OCI-LY3 (cell line): Measurements from ENCODE around the gene FAM43A.
A peak's percentile ranks its signal among the peaks of the same experiment; 100 is the strongest.

ENCODE experiments used
- H2AFZ ChIP-seq: fragments of 200-600, 300-600 bp; shearing (Covaris generic); 2 replicates; pipeline ENCODE4 v1.6.0; 2014; ENCODE audit warnings: antibody characterized with exemption, low read depth, low read length
- H3K27ac ChIP-seq: fragments of 200-600, 300-600 bp; sonication (generic); 2 replicates; pipeline ENCODE4 v1.5.1; 2014; ENCODE audit warnings: mild to moderate bottlenecking, low read length, moderate library complexity, mixed read lengths
- H3K27me3 ChIP-seq: fragments of 200-600, 300-600 bp; sonication (generic); 2 replicates; pipeline ENCODE4 v1.6.1; 2014; ENCODE audit warnings: low read depth, low read length, mixed read lengths
- H3K36me3 ChIP-seq: fragments of 200-600, 300-600 bp; sonication (generic); replicated peaks from 2 replicates; pipeline ENCODE3; 2014; ENCODE audit warnings: low read depth, low read length, mixed read lengths
- H3K4me1 ChIP-seq: fragments of 300-600, 200-600 bp; sonication (generic); 2 replicates; pipeline ENCODE4 v1.6.1; 2014; ENCODE audit warnings: low read length, mixed read lengths
- H3K4me2 ChIP-seq: fragments of 200-600, 300-600 bp; sonication (generic); 2 replicates; pipeline ENCODE4 v1.6.1; 2014; ENCODE audit warnings: low read length, mixed read lengths
- H3K4me3 ChIP-seq: fragments of 300-600, 200-600 bp; sonication (generic); 2 replicates; pipeline ENCODE4 v1.5.1; 2014; ENCODE audit warnings: antibody characterized with exemption, mild to moderate bottlenecking, low read length, moderate library complexity
- H3K79me2 ChIP-seq: fragments of 300-600, 200-600 bp; shearing (Covaris generic); 2 replicates; pipeline ENCODE4 v1.6.1; 2014; ENCODE audit warnings: mild to moderate bottlenecking, low read length, mixed read lengths
- H3K9ac ChIP-seq: fragments of 300-600, 200-600 bp; shearing (Covaris generic); 2 replicates; pipeline ENCODE4 v1.6.0; 2014; ENCODE audit warnings: mild to moderate bottlenecking, low read length, moderate library complexity
- H3K9me3 ChIP-seq: fragments of 200-600, 300-600 bp; shearing (Covaris generic); 2 replicates; pipeline ENCODE4 v1.6.1; 2014; ENCODE audit warnings: low read length, mixed read lengths; ENCODE audit not compliant: insufficient read depth
- H4K20me1 ChIP-seq: fragments of 200-600, 300-600 bp; sonication (generic); 2 replicates; pipeline ENCODE4 v1.6.1; 2016; ENCODE audit warnings: low read length, mixed read lengths; ENCODE audit not compliant: insufficient read depth
- EZH2phosphoT487 ChIP-seq: fragments of 200-600 bp; shearing (Covaris generic); IDR thresholded peaks from 2 replicates; pipeline ENCODE4 v1.6.1; 2018; ENCODE audit warnings: antibody characterized with exemption, mixed run types, low read depth
- TF ChIP-seq, protein P1 (sequence below): fragments of 200-600, 300-600 bp; sonication (generic); IDR thresholded peaks from 2 replicates; pipeline ENCODE4 v1.5.1; 2014; ENCODE audit warnings: antibody characterized with exemption, low read length, low read depth

FAM43A gene

DNA sequence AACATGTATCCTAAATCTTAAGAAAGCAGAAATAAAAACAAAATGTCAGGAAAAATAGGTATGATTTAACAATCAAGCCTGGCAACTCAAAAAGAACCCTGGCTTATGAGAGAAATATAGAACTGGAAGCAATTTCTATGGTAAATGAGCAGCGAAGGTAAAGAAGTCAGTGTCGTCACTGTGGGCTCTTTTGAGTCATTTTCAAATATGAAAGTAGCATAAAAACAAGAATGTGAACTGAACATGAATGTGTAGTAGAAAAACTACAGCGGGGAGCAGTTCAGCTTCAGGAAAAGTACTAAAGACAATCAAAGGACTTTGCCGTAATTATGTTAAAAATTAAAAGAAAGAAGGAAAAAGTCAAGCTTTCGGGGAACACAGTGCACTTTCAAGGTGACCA, 31.2 kb upstream of the FAM43A start:
- TF ChIP-seq EZH2phosphoT487, result no peak
- TF ChIP-seq, protein P1, sequence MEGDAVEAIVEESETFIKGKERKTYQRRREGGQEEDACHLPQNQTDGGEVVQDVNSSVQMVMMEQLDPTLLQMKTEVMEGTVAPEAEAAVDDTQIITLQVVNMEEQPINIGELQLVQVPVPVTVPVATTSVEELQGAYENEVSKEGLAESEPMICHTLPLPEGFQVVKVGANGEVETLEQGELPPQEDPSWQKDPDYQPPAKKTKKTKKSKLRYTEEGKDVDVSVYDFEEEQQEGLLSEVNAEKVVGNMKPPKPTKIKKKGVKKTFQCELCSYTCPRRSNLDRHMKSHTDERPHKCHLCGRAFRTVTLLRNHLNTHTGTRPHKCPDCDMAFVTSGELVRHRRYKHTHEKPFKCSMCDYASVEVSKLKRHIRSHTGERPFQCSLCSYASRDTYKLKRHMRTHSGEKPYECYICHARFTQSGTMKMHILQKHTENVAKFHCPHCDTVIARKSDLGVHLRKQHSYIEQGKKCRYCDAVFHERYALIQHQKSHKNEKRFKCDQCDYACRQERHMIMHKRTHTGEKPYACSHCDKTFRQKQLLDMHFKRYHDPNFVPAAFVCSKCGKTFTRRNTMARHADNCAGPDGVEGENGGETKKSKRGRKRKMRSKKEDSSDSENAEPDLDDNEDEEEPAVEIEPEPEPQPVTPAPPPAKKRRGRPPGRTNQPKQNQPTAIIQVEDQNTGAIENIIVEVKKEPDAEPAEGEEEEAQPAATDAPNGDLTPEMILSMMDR, result no peak
- H3K36me3 ChIP-seq, result peaks cover 57% of the 10 kb centered on the region
- peaks cover 23% of the 10 kb centered on the region for H3K4me1 ChIP-seq
- H3K4me3 ChIP-seq, result peak overlapping the region; percentile 61
- no peak overlapping the region for H2AFZ ChIP-seq
- H3K27me3 ChIP-seq, result no peaks in the 10 kb centered on the region
- H3K79me2 ChIP-seq, result peaks cover 10% of the 10 kb centered on the region
- peak overlapping the region; percentile 71 for H3K27ac ChIP-seq
- peak overlapping the region; percentile 73 for H3K4me2 ChIP-seq
- peaks cover 7% of the 10 kb centered on the region for H4K20me1 ChIP-seq
- H3K9me3 ChIP-seq, result no peaks in the 10 kb centered on the region
- peak overlapping the region; percentile 29 for H3K9ac ChIP-seq

DNA sequence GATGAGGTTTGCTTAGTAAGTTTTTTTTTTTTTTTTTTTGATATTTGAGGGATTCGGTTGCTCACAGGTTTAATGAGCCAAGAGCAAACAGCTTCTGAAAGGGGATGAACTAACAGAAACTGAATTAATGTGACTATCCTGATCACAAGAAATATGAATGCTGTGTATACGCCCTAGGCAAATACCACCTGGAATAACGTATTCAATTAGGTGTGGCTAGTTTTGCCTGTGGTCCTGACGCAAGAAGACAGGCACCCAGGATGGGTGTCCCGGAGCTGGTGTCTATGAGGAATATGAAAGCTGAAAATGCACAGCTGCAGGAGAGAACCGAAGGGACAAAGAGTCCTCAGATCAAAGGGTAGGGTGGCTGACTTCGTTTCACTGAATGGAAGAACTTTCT, 28.2 kb upstream of the FAM43A start:
- H4K20me1 ChIP-seq, result peaks cover 7% of the 10 kb centered on the region
- H2AFZ ChIP-seq, result no peak overlapping the region
- no peak overlapping the region for H3K4me3 ChIP-seq
- no peak for TF ChIP-seq EZH2phosphoT487
- TF ChIP-seq, protein P1, result no peak
- H3K9ac ChIP-seq, result no peak overlapping the region
- no peak overlapping the region for H3K27ac ChIP-seq
- no peaks in the 10 kb centered on the region for H3K27me3 ChIP-seq
- no peaks in the 10 kb centered on the region for H3K9me3 ChIP-seq
- peaks cover 43% of the 10 kb centered on the region for H3K36me3 ChIP-seq
- peaks cover 10% of the 10 kb centered on the region for H3K79me2 ChIP-seq
- no peak overlapping the region for H3K4me2 ChIP-seq
- peaks cover 19% of the 10 kb centered on the region for H3K4me1 ChIP-seq

DNA sequence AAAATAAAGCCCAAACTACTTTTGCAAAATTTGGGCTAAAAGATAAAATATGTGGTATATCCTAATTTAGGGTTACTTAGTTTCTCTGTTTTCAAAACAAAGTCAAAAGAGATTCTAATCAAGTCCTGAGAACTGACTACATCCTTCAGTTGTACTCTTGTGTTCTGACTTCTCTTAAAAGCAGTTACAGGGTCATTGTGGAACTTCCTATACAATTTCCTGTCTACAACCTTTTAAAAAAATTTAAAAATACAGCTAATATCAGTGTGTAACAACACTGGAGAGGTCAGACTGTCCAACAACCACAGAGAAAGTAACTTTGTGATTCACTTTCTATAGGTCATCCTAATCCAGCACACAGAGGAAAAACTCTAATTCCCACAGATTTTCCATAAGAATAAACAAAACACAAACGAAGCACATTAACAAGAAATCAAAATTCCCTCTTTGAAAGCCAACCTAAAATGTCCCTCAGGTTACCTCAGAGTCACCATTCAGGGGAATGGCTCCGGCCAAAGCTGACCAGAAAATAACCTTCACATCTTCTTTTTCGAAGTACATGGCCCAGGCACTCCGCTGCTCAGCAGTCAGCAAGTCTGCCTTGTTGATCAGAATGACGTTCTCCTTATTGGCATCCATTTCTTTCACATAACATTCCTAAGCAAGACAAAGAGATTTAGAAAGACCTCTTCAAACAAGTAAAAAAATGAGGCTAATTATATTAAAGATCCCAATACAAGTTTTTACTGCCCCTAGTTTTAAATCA, 27.0 kb upstream of the FAM43A start:
- H3K79me2 ChIP-seq, result peaks cover 6% of the 10 kb centered on the region
- peaks cover 37% of the 10 kb centered on the region for H3K36me3 ChIP-seq
- no peak overlapping the region for H3K4me2 ChIP-seq
- H2AFZ ChIP-seq, result no peak overlapping the region
- H3K4me3 ChIP-seq, result no peak overlapping the region
- peaks cover 17% of the 10 kb centered on the region for H3K4me1 ChIP-seq
- H3K9me3 ChIP-seq, result no peaks in the 10 kb centered on the region
- no peaks in the 10 kb centered on the region for H3K27me3 ChIP-seq
- no peak for TF ChIP-seq EZH2phosphoT487
- TF ChIP-seq, protein P1, result no peak
- peaks cover 6% of the 10 kb centered on the region for H4K20me1 ChIP-seq
- H3K9ac ChIP-seq, result no peak overlapping the region
- H3K27ac ChIP-seq, result no peak overlapping the region

DNA sequence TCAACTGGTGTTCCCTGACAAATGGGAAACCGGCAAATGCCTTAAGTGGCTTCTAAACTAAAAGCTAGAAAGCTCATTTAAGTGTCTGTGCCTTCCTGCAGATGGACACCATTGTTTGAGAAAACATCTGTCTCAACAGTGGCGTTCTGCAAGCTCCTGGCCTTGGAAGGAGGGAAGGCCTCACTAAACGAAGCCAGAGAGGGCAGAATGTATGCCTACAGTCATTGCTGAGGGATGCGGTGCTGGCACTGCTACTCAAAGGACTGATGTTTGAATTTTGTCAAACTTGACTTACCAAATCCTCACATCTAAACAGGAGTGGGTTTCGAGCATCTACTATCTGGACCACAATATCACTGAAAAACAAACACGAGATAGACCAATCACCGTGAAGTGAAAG, 25.9 kb upstream of the FAM43A start:
- H4K20me1 ChIP-seq, result no peaks in the 10 kb centered on the region; the same call in 1 of the 2 replicates
- peaks cover 6% of the 10 kb centered on the region for H3K4me1 ChIP-seq
- no peak overlapping the region for H3K27ac ChIP-seq
- H3K36me3 ChIP-seq, result peaks cover 31% of the 10 kb centered on the region
- no peak overlapping the region for H3K9ac ChIP-seq
- H3K4me3 ChIP-seq, result no peak overlapping the region
- TF ChIP-seq, protein P1, result no peak
- no peak for TF ChIP-seq EZH2phosphoT487
- H3K27me3 ChIP-seq, result no peaks in the 10 kb centered on the region
- no peak overlapping the region for H3K4me2 ChIP-seq
- H3K9me3 ChIP-seq, result no peaks in the 10 kb centered on the region
- no peak overlapping the region for H2AFZ ChIP-seq
- H3K79me2 ChIP-seq, result no peaks in the 10 kb centered on the region
